Activated CD4-positive, alpha-beta T cell treated with anti-CD3 and anti-CD28 coated beads, Interleukin-2, amount 10 ng/mL, durations not matched to agents 7 days and 5 days (primary cell): ENCODE data around the gene PTH1R. TPM values are rescaled to one million over a fixed set of nuclear protein-coding genes. Genes with fewer than 3 reads are reported as not detected.

Experiments used
- CTCF ChIA-PET: fragments of 350-600 bp; sonication (Branson Sonifier 250); formaldehyde crosslinking; loops from one replicate; lab custom pipeline; 2021; ENCODE audit warnings: antibody characterized with exemption; lab: Charles Lee
- POLR2A ChIA-PET: fragments of 350-600 bp; sonication (Branson Sonifier 250); formaldehyde crosslinking; loops from one replicate; lab custom pipeline; 2021; ENCODE audit warnings: antibody characterized with exemption; lab: Charles Lee
- DNase-seq: peaks from one replicate; pipeline ENCODE4 v3.0.0-alpha.2; 2020
- H3K27ac Mint-ChIP-seq: one replicate; pipeline ENCODE4 v1.8.0; 2021; ENCODE audit warnings: mild to moderate bottlenecking, moderate library complexity, mixed read lengths
- H3K27me3 Mint-ChIP-seq: one replicate; pipeline ENCODE4 v1.8.0; 2021; ENCODE audit warnings: mixed read lengths
- H3K36me3 Mint-ChIP-seq: one replicate; pipeline ENCODE4 v1.8.0; 2021; ENCODE audit warnings: low read depth, mixed read lengths
- H3K4me1 Mint-ChIP-seq: one replicate; pipeline ENCODE4 v1.8.0; 2021; ENCODE audit warnings: mixed read lengths
- H3K4me3 Mint-ChIP-seq: one replicate; pipeline ENCODE4 v1.8.0; 2021; ENCODE audit warnings: mild to moderate bottlenecking, moderate library complexity, mixed read lengths
- H3K9me3 Mint-ChIP-seq: one replicate; pipeline ENCODE4 v1.8.0; 2021; ENCODE audit warnings: mixed read lengths
- total RNA-seq, 2 experiments: library from RNA; stranded (reverse); gene quantifications; one replicate each; pipeline ENCODE4 v1.2.3, GENCODE V29; 2021

Gene PTH1R
- total RNA-seq, 2 experiments from 2014 or later, result not detected

DNA sequence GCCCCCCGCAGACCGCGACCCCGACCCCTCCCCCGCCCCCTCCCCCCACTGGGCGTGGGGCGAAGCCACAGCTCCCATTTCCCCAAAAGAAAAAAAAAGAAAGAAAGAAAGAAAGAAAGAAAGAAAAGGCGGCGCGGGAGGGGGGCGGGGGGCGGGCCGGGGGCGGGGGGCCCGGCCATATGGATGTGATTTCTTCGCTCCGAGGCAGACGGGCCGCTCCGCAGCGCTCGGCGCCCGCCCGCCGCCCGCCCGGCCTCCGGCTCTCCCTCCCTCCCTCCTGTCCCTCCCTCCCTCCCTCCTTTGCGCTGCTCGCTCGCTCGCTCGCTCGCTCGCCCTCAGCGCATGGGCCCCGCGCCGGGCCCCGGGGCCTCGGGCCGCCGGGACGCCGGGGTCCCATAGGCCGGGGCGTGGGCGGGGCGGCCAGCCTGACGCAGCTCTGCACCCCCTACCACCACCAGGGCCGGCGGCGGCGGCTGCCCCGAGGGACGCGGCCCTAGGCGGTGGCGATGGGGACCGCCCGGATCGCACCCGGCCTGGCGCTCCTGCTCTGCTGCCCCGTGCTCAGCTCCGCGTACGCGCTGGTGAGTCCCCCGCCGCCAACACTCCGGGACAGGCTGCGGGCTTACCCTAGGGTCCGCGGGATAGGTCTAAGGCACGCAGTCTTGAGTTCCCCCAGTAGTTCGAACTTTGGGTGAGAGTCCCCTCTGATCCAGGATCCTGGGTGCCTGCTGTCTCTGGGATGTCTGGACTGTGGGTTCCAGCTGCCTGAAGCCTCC, 5.7 kb downstream of the PTH1R start:
- no peak for DNase-seq
- POLR2A ChIA-PET, result no interaction called here

DNA sequence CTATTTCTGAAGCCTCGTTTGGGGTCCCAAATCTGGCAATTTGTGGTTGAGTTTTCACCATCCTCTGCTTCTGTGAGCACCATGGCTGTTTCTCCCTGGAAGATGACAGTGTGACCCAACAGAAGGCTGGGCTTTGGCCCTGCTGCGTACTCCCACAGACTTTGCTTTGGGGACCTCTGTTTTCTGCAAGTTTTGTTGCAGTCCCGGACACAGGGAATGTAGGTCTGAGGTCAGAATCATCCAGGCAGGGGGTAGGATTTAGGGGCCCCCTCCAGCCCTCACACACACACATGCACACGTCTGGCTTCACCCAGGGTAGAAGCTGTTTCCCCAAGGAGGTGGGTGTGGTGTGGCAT, 6.3 kb downstream of the PTH1R start:
- POLR2A ChIA-PET, result no interaction called here
- peaks cover 59% of the 10 kb centered on the region for H3K27me3 Mint-ChIP-seq
- no peaks in the 10 kb centered on the region for H3K36me3 Mint-ChIP-seq
- no peak for DNase-seq
- no peak overlapping the region for H3K27ac Mint-ChIP-seq
- no peaks in the 10 kb centered on the region for H3K9me3 Mint-ChIP-seq
- CTCF ChIA-PET, result interaction anchor here (1.2 kb wide), 1 partner anchor 9 kb away, joined by 3 read pairs; no protein-coding TSS in a partner anchor
- peaks cover 3% of the 10 kb centered on the region for H3K4me1 Mint-ChIP-seq
- H3K4me3 Mint-ChIP-seq, result no peak overlapping the region

More for the DNA sequence above, 5.7 kb downstream of the PTH1R start:
- Mint-ChIP-seq H3K36me3 (no peaks in the 10 kb centered on the region), H3K27ac (no peak overlapping the region), H3K4me1 (peaks cover 3% of the 10 kb centered on the region), H3K4me3 (peak overlapping the region; percentile 41), H3K9me3 (no peaks in the 10 kb centered on the region), H3K27me3 (peaks cover 59% of the 10 kb centered on the region)
- CTCF ChIA-PET, result no interaction called here

DNA sequence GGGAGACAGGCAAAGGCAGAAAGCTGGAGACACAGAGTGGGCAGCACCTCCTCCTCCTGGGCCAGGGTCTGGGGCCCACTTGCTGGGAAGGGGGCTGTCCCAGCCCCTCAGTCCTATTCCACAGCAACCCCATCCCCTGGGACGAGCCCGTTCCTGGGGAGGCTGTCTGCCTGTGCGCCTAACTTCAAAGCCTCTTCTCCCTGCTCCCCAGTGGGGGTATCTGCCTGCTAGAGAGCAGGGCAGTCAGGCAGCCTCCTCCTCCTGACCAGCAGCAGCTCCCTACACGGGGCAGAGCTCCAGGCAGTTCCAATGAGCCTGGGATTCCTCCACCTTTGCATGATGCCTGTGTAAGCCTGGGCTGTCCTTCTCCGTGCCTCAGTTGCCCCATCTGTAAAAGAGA, 6.9 kb downstream of the PTH1R start:
- ChIA-PET CTCF (interaction anchor here (1.2 kb wide), 1 partner anchor 9 kb away, joined by 3 read pairs; no protein-coding TSS in a partner anchor), POLR2A (no interaction called here)
- H3K4me3 Mint-ChIP-seq, result no peak overlapping the region
- peaks cover 58% of the 10 kb centered on the region for H3K27me3 Mint-ChIP-seq
- no peaks in the 10 kb centered on the region for H3K9me3 Mint-ChIP-seq
- no peak overlapping the region for H3K27ac Mint-ChIP-seq
- H3K4me1 Mint-ChIP-seq, result peaks cover 3% of the 10 kb centered on the region
- no peaks in the 10 kb centered on the region for H3K36me3 Mint-ChIP-seq
- no peak for DNase-seq

DNA sequence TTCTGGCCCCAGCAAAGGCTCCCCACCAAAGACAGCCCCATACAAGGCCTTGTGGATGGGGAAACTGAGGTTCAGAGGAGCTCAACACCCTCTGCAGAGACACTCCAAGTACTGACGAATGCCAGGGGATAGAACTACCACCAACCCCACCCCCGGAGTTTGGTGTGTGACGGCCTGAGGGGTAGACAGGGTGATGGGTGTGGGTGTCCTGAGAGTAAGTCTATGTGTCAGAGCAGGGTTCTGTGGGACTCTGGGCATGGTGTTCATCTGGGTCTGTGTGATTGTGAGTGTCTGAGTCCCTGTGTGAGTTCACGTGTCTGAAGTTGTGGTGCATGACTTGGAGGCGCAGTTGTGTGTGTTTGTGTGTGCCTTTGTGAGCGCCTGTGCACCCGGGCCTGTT, 7.4 kb downstream of the PTH1R start:
- DNase-seq, result no peak
- POLR2A ChIA-PET, result no interaction called here
- no peak overlapping the region for H3K4me3 Mint-ChIP-seq
- no peaks in the 10 kb centered on the region for H3K36me3 Mint-ChIP-seq
- H3K4me1 Mint-ChIP-seq, result peaks cover 3% of the 10 kb centered on the region
- CTCF ChIA-PET, result interaction anchor here (1.2 kb wide), 1 partner anchor 8 kb away, joined by 3 read pairs; no protein-coding TSS in a partner anchor
- no peak overlapping the region for H3K27ac Mint-ChIP-seq
- H3K9me3 Mint-ChIP-seq, result no peaks in the 10 kb centered on the region
- H3K27me3 Mint-ChIP-seq, result peaks cover 57% of the 10 kb centered on the region

DNA sequence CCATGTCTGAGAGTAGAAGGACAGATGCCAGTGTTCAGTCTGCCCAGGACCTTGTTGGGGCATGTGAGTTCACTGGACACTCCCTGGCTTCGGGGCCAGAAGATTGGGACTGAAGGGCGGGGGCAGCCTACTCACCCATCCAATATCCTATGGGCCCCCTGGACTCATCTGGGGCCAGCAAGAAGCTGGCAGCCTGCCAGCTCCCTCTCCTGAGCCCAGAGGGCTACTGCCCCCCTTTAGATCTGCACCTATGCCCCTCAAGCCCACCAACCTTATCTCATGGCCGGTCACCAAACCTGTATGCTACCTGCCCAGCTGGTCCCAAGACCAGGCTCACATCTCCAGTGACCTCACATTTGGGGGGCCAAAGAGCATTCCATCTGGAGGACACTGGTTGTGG, 8.1 kb downstream of the PTH1R start:
- no peak overlapping the region for H3K27ac Mint-ChIP-seq
- ChIA-PET CTCF (no interaction called here), POLR2A (no interaction called here)
- no peaks in the 10 kb centered on the region for H3K9me3 Mint-ChIP-seq
- H3K4me1 Mint-ChIP-seq, result peaks cover 3% of the 10 kb centered on the region
- H3K27me3 Mint-ChIP-seq, result peaks cover 53% of the 10 kb centered on the region
- DNase-seq, result no peak
- no peaks in the 10 kb centered on the region for H3K36me3 Mint-ChIP-seq
- no peak overlapping the region for H3K4me3 Mint-ChIP-seq

DNA sequence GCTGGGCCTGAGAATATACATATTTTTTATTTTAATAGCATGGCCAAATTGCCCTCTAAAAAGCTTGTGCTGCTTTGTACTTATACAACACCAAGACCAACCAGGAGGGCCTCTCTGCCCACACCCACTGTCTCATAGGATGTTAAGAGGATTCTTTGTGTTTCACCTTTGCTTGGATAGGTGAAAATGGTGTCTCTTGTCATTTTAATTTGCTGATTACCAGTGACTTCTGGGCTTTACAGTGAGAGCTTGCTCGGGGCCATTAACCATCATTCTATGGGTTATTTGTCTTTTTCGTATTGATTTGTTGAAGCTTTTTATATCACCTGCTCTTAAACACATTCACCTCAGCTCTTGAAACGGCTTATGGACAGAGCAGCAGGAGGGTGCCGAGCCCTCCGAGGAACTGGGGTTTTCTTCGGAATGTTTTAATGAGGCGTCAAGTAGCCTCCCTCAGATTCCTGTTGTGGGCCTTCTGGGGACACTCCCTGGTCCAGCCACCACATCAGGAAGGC, 10.5 kb downstream of the PTH1R start:
- CTCF ChIA-PET, result no interaction called here
- Mint-ChIP-seq H3K4me3 (no peak overlapping the region), H3K36me3 (no peaks in the 10 kb centered on the region), H3K27me3 (peaks cover 55% of the 10 kb centered on the region), H3K27ac (no peak overlapping the region), H3K4me1 (peaks cover 10% of the 10 kb centered on the region), H3K9me3 (no peaks in the 10 kb centered on the region)
- POLR2A ChIA-PET, result no interaction called here
- no peak for DNase-seq

DNA sequence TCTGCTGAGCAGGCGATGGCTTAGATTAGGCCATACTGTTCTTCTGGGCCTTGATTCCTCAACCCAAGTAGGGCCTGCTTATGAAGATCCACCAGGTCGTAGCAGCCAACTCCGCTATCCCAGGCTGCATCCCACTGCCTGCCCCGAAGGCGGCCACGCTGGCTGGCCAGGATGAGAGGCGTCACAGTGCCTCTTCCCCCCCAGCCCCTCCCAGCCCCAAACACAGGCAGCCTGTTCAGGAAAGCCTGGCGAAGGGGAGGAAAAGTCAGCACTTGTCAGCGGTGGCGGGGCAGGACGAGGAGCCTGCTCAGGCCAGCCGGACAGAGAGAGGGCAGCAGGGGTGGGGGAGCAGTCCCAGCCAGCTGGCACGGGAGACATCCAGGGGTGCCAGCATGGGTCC, 11.2 kb downstream of the PTH1R start:
- no peak overlapping the region for H3K4me3 Mint-ChIP-seq
- no peaks in the 10 kb centered on the region for H3K9me3 Mint-ChIP-seq
- peaks cover 57% of the 10 kb centered on the region for H3K27me3 Mint-ChIP-seq
- DNase-seq, result no peak
- ChIA-PET POLR2A (no interaction called here), CTCF (no interaction called here)
- no peaks in the 10 kb centered on the region for H3K36me3 Mint-ChIP-seq
- H3K27ac Mint-ChIP-seq, result no peak overlapping the region
- H3K4me1 Mint-ChIP-seq, result peaks cover 10% of the 10 kb centered on the region

DNA sequence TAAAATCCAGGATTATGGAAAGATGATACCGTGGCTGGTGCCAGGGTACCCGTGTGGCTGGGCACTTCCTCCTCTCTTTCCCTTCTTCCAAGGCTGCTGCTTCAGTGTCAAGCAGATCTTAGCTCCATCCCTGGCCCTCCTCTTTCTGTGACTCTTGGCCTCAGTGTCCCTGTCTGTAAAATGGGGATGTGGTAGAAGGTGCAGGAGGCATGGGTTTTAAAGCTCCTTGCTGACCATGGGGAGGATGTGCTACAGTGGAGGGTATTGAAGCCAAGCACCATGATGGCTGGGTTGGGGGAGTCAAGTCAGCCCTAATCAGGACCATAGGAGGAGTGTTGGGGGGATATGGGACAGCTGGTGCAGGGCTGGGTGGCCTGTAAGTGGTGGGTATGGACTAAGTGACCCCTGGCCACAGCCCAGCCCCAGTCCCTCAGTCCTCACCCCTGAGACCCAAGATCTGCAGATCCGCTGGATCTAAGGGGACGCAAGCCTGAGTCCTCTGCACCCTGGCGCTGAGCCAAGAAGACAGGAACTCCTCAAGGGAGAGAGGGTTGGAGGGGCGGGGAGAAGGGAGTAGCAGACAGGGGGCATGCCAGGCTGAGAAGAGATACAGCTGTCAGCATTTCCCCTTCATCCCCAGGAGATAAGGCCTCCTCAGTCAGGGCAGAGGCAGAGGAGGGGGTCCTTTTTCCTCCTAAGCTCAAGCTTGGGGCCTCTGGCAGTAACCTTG, 12.0 kb downstream of the PTH1R start:
- Mint-ChIP-seq H3K27me3 (peaks cover 54% of the 10 kb centered on the region), H3K36me3 (no peaks in the 10 kb centered on the region), H3K9me3 (no peaks in the 10 kb centered on the region), H3K4me1 (peaks cover 10% of the 10 kb centered on the region), H3K27ac (no peak overlapping the region), H3K4me3 (no peak overlapping the region)
- DNase-seq, result no peak
- ChIA-PET POLR2A (no interaction called here), CTCF (interaction anchor here (0.6 to 1.3 kb wide), 2 partner anchors 10 to 338 kb away, joined by 3 to 4 read pairs; no protein-coding TSS in a partner anchor)

DNA sequence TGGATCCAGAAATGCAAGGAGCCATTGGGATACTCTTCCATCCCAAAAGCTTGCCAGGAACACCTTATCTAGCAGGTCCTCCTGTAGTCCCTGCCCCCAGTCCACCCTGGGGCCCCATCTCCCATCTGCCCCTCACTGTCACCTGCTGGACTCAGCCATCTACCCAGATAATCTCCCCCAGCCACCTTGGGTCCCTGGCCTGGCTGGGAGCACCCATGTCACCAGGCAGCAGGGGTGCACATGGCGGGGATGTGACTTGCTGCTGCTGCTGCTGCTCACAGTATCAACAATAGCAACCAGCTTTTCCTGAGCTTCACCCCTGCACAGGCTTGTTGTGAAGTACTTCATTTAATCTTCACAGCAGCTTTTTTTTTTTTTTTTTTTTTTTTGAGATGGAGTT, 12.6 kb downstream of the PTH1R start:
- no peaks in the 10 kb centered on the region for H3K36me3 Mint-ChIP-seq
- H3K9me3 Mint-ChIP-seq, result no peaks in the 10 kb centered on the region
- ChIA-PET CTCF (interaction anchor here (0.6 to 1.3 kb wide), 2 partner anchors 10 to 339 kb away, joined by 3 to 4 read pairs; no protein-coding TSS in a partner anchor), POLR2A (no interaction called here)
- H3K4me3 Mint-ChIP-seq, result no peak overlapping the region
- peaks cover 10% of the 10 kb centered on the region for H3K4me1 Mint-ChIP-seq
- no peak for DNase-seq
- no peak overlapping the region for H3K27ac Mint-ChIP-seq
- H3K27me3 Mint-ChIP-seq, result peaks cover 50% of the 10 kb centered on the region

DNA sequence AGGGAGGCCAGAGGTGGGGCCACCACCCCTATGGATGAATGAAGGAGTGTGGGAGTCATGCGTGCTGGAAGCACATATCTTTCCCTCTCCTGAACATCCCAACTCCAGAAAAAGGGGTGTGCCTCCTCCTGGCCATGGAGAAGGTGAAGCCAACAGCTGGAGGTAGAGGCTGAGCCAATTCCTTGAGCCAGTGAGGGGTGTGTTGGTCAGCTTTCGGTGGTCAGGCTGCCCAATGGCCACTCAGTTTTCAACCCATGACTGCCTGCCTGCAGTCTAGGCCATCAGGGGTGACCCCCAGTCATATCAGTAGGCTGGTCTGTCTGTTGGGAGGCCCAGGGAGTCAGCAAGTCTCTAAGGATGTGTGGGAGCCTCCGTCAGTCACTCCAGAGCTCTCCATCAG, 13.6 kb downstream of the PTH1R start:
- H3K27ac Mint-ChIP-seq, result no peak overlapping the region
- no peaks in the 10 kb centered on the region for H3K9me3 Mint-ChIP-seq
- H3K4me3 Mint-ChIP-seq, result no peak overlapping the region
- peaks cover 10% of the 10 kb centered on the region for H3K4me1 Mint-ChIP-seq
- peaks cover 49% of the 10 kb centered on the region for H3K27me3 Mint-ChIP-seq
- ChIA-PET POLR2A (no interaction called here), CTCF (no interaction called here)
- DNase-seq, result no peak
- no peaks in the 10 kb centered on the region for H3K36me3 Mint-ChIP-seq

DNA sequence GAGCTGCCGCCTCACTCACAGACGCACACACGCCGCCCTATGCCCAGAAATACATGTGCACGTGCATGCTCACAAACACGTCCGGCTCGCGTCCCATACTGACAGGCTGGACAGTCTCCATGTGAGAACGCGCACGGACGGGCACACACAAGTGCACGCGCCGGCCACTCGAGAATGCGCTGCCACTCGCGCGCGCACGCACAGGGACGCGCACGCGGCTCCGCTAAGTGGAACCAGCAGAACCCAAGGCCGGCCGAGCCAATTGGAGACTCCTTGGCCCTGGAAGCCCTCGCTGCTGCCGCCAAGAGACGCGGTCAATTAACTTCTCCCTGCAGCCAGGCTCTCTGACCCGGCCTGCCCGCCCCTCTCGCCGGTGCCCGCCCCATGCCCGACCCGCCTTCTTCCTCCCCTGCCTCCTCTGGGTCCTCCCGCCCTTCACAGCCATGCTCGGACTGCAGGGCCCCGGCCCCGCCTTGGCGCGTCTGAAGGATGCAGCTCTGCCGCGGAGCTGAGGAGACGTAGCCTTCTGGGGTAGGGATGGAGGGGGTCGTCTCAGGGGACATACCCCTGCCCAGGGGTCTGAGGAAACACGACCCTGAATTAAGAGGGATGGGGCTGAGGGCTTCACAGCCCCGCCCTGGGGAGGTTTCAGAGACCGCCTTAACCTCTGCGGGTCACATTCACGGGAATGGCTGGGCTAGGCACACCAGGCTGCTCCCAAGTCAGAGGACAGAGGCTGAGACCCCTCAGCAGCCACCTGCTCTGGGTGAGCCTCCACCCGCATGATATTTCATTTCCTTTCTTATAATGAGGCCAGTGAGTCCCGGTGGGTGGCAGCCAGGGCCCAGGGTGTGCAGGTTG, 15.0 kb downstream of the PTH1R start:
- peaks cover 52% of the 10 kb centered on the region for H3K27me3 Mint-ChIP-seq
- POLR2A ChIA-PET, result no interaction called here
- no peak for DNase-seq
- no peaks in the 10 kb centered on the region for H3K36me3 Mint-ChIP-seq
- CTCF ChIA-PET, result interaction anchor here (0.6 to 1.3 kb wide), 2 partner anchors 8 to 434 kb away, joined by 3 read pairs; no protein-coding TSS in a partner anchor
- peaks cover 10% of the 10 kb centered on the region for H3K4me1 Mint-ChIP-seq
- H3K4me3 Mint-ChIP-seq, result peak overlapping the region; percentile 60
- H3K9me3 Mint-ChIP-seq, result no peaks in the 10 kb centered on the region
- no peak overlapping the region for H3K27ac Mint-ChIP-seq

DNA sequence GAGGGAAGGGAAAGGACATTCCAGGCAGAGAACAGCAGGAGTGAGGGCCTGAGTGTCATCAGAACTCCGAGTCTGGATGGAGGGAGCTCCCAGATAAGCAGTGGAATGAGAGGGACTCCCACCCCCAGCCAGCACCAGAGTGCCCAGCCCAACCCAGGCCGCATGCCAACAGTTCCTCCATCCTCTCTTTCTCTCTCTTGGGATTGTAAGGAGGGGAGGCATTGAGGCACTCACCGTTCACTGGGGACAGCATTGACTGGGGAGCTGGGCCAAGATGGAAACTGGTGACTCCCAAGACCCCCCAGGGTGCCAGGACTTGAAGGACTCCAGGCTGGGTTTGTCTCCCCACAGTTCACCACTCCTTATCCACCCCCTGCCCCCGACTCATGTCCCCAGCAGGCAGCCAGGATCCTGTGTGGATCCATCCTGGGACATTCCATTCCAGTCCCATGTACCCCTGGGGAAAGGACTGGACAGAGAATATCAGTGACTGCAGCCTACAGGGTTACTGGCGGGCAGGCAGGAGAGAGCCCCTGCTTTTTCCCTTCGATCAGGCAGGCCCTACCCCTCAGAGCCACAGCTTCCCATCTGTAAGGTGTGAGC, 15.7 kb downstream of the PTH1R start:
- Mint-ChIP-seq H3K36me3 (no peaks in the 10 kb centered on the region), H3K27me3 (peaks cover 56% of the 10 kb centered on the region), H3K9me3 (no peaks in the 10 kb centered on the region), H3K4me1 (peaks cover 14% of the 10 kb centered on the region), H3K27ac (no peak overlapping the region), H3K4me3 (no peak overlapping the region)
- ChIA-PET CTCF (interaction anchor here (0.6 to 1.3 kb wide), 2 partner anchors 9 to 433 kb away, joined by 3 read pairs; no protein-coding TSS in a partner anchor), POLR2A (no interaction called here)
- no peak for DNase-seq
